Urothelium cell line (cell line): Measurements from ENCODE around the gene MYADM.
"Not testable (repeated sequence)": the region's sequence is repeated elsewhere in the genome, so short reads cannot be mapped to it uniquely, and the experiment has no call there.

Experiments
- DNase-seq: peaks from one replicate; pipeline ENCODE4 v3.0.0; 2011; ENCODE audit warnings: low spot score, mixed read lengths
- FAIRE-seq: peaks from 2 replicates; lab custom pipeline; 2011; peaks lifted over from hg19 to GRCh38; lab: Jason Lieb, UNC

The MYADM gene

GRCh38 chr19:53868091-53868891, 608 bp downstream of the MYADM start:
- DNase-seq (peak; percentile 43), FAIRE-seq (no peak)

- peak; percentile 83 for DNase-seq
- FAIRE-seq, result peak; percentile 72
Measured at GRCh38 chr19:53868892-53869804, 1.5 kb downstream of the MYADM start.

- not testable (repeated sequence) for DNase-seq, FAIRE-seq
Measured at GRCh38 chr19:53869805-53870484, 2.3 kb downstream of the MYADM start.

- DNase-seq, result no peak
- FAIRE-seq, result no peak
Measured at GRCh38 chr19:53870485-53870844, 2.8 kb downstream of the MYADM start.

- FAIRE-seq, result no peak
- no peak for DNase-seq
Measured at GRCh38 chr19:53871454-53871853, 3.8 kb downstream of the MYADM start.

GRCh38 chr19:53872762-53873161, 5.1 kb downstream of the MYADM start:
- FAIRE-seq (no peak), DNase-seq (no peak)

GRCh38 chr19:53873773-53874605, 6.3 kb downstream of the MYADM start:
- FAIRE-seq, result peak; percentile 40
- no peak for DNase-seq

GRCh38 chr19:53874606-53874990, 6.9 kb downstream of the MYADM start:
- no peak for FAIRE-seq
- no peak for DNase-seq

GRCh38 chr19:53875602-53876325, 8.1 kb downstream of the MYADM start:
- DNase-seq (no peak), FAIRE-seq (no peak)

- DNase-seq, result no peak
- no peak for FAIRE-seq
Measured at GRCh38 chr19:53876651-53877224, 9.1 kb downstream of the MYADM start.

GRCh38 chr19:53877361-53877766, 9.7 kb downstream of the MYADM start:
- DNase-seq (no peak), FAIRE-seq (no peak)

- DNase-seq, result no peak
- no peak for FAIRE-seq
Measured at GRCh38 chr19:53878776-53879139, 11.1 kb downstream of the MYADM start.

GRCh38 chr19:53879140-53880081, 11.7 kb downstream of the MYADM start:
- DNase-seq (peak; percentile 95), FAIRE-seq (no peak)

- no peak for FAIRE-seq
- no peak for DNase-seq
Measured at GRCh38 chr19:53880711-53881481, 13.2 kb downstream of the MYADM start.

- DNase-seq (peak; percentile 65), FAIRE-seq (peak; percentile 86)
Measured at GRCh38 chr19:53881482-53882390, 14.1 kb downstream of the MYADM start, which contains the start of gene PRKCG. PRKCG (plus strand) TSS chr19:53882197; CDS start chr19:53882495, 298 bp downstream.

- FAIRE-seq (no peak), DNase-seq (no peak)
Measured at GRCh38 chr19:53882391-53883050, 14.8 kb downstream of the MYADM start.
